GM21619 (cell line): ENCODE measurements around the gene VTI1A.

Experiments
- ATAC-seq: cut with Tn5 transposase; IDR thresholded peaks from one replicate; pipeline ENCODE4 v1.9.1; 2021; ENCODE audit not compliant: unreplicated experiment

VTI1A gene

DNA sequence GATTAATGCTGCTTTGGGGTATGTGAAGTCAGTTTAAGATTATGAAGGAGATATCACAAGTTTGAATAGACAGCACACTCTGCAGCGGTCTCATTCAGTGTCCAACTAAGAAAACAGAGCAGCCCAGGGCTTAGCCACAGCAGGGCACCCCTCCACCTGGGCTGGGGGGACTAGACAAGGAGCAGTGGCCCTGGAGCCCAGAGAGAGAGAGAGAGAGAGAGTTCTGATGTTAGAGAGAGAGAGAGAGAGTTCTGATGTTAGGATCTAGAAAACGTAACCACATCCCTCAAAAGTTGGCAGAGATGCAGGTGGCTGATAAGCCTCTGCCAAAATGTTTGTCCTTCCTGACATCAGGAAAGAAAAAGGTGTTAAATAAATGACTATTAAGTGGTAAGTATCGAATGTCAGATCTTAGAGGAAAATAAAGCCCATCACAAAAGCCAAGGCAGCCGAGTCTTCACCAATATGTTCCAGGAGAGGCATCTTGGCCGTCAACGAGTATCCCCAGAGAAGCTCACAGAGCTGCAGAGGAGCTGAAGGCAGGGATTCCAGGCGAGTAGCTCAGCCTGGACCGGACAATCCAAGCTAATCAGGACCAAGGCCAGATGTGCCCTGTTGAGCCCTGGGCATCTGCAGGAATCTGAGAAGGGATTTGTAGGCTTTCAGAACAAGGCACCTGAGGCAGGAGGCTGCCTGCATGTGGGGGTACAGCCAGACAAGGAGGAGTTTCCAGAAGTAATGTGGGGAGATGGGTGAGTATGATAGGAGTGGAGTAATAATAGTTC is 352.9 kb downstream of the VTI1A start:
- no peak for ATAC-seq

DNA sequence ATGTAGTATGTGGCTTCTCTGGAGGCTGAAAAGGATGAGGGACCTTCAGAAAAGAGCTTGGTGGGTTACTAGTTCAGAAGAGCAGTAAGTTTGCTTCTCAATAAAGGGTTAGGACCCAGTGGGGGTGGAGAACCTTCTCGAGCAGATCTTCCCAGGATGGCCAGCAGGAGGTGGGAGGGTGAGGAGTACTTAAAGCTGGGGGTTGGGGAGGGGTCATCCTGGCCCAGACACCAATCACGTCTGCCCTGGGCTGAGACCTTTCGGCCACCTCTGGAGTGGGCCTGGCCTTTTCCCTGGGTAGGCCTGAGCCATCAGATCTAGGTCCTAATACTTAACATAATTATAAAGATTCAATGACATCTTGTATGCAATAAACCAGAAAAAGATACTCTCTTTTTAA is 354.0 kb downstream of the VTI1A start:
- ATAC-seq = no peak

- ATAC-seq = no peak
Measured at GRCh38 chr10:112801748-112802147, 354.7 kb downstream of the VTI1A start.

DNA sequence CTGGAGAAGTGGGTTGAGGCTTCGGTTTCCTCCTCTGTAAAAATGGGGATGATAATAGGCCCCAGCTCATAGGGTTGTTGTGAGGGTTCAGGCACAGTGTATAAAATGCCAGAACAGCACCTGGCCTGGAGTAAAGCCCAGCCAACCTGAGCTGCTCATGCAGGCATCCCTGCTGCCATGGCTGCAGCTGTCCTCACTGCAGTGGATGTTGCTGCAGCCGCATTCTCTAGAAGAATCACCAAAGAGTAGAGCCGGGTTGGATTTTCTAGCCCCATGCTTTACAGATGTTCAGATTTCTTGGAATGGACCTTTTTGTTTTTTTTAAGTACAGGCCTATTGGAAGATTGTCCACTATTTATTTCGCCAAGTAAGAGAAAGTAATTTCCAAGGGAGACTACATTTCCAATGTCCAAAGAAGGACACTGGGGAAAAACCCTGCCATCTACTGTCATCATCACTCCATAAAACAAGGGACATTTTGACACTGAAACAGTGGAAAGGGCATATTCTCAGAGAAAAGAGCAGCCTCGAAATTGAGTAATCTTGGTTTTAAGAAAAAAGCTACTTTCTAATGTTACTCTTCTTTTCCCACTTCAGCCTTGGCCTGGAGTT is 355.5 kb downstream of the VTI1A start:
- ATAC-seq = no peak

GRCh38 chr10:112803961-112804401 is 357.0 kb downstream of the VTI1A start:
- ATAC-seq = no peak

GRCh38 chr10:112805254-112805590 is 358.2 kb downstream of the VTI1A start:
- ATAC-seq = no peak

DNA sequence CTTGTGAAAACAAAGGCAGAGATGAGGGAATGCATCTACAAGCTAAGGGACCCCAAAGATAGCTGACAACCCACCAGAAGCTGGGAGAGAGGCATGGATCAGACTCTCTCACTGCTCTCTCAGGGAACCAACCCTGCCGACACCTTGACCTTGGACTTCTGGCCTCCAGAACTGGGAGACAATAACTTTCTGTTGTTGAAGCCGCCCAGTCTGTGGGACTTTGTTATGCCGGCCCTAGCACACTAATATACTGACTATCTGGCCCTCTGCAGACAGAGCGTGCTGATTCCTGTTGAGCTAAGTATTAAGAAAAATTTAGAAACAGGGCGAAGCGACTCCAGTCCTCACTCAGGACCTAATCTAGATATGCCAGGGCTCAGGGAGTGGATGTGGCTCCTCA is 358.7 kb downstream of the VTI1A start:
- no peak for ATAC-seq

DNA sequence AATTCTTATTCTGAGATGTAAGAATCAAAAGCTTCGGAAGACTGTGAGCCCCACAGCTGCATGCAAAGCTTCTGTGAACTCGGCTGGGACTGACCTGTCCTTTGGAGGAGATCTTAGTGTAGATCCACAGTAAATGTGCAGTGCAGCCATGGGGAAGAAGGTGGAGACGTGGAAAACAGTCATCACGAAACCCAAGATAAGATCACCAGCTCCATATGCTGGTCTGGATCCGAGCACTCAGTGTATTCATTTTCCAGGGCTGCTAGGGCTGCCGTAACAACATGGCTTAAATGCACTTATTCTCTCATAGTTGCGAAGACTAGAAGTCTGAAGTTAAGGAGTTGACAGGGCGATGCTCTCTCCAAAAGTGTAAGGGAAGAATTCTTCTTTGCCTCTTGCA is 360.0 kb downstream of the VTI1A start:
- ATAC-seq = no peak

DNA sequence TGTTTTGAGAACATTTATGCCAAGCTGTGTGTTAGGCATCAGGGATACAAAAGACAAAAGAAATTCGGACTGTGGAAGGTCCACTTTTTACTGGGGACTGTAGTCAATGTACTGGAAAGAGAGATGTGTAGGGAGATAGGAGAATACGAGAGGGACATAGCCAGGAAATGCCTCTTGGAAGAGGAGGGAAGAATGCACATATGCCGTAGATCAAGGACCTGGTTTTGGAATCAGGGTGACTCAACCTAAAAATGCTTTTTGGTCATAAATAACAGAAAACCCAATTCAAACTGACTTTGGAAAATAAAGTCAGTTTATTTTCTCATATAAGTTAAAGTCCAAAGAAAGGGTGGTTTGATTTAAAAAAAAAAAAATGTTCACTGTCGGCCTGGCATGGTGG is 362.7 kb downstream of the VTI1A start:
- no peak for ATAC-seq

GRCh38 chr10:112810711-112811151 is 363.7 kb downstream of the VTI1A start:
- ATAC-seq = no peak

DNA sequence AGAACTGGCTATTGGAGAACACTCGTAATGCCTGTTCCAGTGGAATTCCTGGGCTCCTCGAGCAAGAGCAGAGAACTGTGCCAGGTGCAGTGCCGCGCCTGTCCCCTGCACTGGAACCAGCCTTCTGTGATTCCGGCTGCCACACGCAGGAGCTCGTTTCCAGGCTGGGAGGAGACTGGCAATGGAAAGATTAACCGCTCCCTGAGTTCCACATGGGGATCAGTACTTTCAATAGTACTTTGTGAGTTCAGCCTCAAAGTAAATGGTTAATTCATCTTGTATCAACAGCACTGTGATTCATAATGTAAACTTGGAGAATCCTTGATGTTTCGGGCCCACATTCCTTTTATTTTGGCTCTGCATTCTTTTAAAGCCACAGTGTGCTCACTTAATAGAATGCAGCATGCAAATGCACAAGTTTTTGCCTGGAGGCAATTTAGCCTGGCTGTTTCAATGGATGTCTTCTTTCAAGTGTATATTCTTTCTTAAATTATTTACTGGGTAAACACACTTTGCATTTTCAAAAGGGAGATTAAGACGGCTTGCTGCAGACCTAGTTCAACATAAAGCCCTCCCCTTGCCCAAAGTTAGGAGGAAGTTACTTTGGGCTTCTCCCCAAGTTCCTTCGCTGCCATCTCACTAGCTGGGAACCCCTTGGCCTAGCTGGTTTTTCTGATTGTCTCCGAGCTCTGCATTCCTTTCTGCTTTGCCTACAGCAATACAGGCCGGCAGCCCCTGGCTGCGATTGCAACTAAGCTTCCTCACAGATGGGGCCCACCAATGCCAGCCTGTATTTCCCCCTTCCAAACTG is 364.9 kb downstream of the VTI1A start:
- no peak for ATAC-seq

- ATAC-seq = no peak
Measured at GRCh38 chr10:112812586-112812985, 365.6 kb downstream of the VTI1A start.

DNA sequence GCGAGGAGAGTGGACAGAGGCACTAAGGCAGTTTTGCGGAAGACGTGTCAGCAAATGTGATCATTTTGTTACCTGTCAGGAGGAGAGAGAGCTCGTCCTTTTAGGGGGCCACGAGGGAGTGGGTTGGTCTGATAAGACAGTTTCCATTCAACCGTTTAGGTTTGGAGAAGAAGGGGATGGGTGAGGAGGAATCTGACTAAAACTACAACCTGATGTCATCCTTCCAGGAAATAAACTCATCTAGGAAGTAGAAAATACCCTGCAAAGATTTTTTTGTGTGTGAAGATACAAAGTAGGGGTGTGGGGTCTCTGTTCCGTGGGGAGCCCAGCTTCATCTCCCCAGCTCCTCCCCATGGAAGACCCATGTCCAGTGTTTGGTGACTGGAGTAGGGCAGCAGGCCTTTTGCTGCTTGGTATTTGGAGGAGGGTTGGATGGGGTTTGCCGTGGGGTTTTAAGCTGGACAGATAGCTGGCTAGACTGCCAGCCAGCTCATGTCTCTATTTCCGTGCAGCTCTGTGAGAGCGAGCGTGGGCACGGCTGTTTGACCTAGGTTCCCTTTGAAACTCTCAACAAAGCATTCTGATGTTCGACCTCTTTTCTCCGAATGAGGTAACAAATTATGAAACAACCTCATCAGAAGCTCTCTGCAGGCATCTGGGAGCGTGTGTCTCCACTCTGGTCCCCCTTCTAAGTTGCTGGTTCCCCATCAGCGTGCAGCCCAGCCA is 367.0 kb downstream of the VTI1A start:
- no peak for ATAC-seq

- no peak for ATAC-seq
Measured at GRCh38 chr10:112815269-112816032, 368.4 kb downstream of the VTI1A start.

DNA sequence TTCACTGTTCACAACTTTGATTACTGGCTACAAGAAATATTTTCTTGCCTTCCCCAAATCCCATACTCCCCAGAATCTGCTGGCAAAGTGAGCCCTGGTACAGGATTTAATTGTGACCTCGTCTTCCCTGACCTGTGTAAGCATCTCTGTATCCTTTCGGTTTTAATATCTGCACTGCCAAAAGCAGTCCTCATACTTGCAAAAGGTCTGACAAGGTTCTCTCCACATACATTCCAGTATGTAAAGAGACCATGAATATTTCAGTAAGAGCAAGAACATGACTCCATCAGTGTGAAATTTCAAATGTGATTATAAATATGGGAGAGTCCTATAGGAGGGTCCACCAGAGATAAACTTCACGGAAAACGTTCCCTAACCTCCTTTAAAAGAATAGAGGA is 369.0 kb downstream of the VTI1A start:
- no peak for ATAC-seq

DNA sequence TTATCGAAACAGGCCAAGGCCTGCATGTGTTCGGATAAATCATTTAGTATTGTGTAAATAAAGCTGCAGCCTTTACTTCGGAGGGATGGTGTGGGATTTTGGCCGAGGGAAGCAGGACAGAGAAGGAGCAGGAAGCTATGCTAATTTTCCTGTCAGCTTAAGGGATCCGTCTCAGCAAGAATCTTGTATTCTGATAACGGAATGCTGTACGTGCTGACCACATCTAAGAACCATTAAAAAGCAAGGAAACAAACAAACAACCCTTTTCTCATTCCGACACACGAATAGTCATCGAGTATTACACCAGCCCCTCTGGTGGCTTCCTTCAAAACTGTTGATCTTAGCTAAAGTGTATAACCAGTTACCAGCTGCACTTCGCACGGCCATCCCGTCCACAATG is 369.9 kb downstream of the VTI1A start:
- no peak for ATAC-seq

DNA sequence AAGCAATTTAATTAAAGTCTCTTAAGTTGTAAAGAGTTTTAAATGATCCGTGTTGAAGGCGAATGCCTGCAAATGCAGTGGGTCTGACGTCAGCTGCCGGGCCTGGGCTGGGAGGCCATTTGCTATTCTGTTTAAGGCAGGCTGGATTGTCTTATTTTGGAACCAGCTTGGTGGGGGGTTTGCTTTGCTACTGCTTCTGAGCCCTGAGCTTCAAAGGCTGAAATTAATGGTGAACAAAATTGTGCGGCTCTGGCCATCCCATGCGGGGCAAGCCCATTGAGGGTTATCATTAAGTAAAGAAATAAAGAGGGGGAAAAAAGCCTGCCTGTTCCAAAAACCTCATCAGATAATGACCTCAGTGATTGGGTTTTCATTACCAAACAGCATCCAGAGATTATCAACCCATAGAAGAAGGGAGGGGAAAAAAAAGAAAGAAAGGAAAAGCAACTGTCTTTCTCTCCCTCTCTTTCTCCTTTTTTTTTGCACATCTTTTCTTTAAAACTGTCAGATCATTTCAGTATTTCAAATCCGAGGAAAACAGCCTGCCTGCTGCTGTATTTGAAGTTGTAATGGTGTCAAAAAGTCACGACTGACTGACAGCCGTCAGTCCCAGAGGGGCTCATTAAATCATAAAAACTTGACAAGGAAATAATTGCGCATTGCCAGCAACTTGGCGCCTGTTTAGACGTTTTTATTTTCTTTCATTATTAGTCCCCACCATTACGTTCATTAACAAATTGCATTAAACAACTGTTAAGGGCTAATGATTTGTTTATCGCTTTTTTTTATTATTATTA is 371.2 kb downstream of the VTI1A start:
- ATAC-seq = no peak

GRCh38 chr10:112819231-112819630 is 372.2 kb downstream of the VTI1A start:
- no peak for ATAC-seq

DNA sequence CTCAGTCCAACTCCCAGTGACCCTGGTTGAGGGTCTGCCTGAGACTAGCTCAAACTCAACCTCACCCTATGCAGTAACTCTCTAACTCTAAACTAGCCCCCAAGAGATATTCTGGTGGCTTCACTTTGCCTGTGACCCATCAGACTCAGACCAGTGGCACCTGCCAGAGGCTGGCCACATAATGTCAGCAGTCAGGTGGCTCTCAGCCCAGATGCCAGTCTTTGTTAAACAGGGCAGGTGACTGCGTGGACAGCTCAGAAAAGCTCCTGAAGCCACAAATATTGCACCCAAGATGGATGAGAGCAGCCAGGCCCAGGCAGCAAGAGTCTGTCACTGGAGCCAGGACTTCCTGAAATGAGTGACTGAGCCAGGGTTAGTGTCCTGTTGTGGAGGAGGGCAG is 373.3 kb downstream of the VTI1A start:
- no peak for ATAC-seq

DNA sequence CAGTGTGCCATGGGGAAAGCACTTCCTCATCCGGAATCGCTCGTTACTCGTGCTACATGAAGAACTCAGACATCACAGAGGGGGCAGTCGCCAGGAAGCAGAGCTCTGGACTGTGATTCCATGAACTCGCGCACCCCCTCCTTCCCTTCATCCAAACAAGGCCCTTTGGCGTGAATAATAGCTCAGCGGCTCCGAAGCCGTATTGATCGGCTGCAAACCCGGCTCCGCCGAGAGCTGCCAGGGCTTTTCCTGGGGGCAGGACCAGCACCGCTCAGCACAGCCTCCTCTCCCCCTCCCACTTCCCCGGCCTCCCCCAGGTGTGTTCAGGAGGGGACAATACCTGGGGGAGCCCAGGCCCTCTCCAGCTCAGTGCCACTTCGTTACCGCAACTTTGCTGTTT is 374.0 kb downstream of the VTI1A start:
- ATAC-seq = no peak
